GM10248 (cell line): ENCODE results near the gene SLC22A31.

ENCODE experiments used
- CTCF ChIA-PET: fragments of 300-600 bp; sonication (Branson Sonifier 250); formaldehyde crosslinking; extraction: SDS; loops from one replicate; lab custom pipeline; 2021; ENCODE audit warnings: antibody characterized with exemption; lab: Yijun Ruan, JAX
- POLR2A ChIA-PET: fragments of 350-650 bp; sonication (Branson Sonifier 250); formaldehyde crosslinking; extraction: SDS; loops from one replicate; lab custom pipeline; 2020; ENCODE audit warnings: antibody characterized with exemption; lab: Yijun Ruan, JAX
- DNase-seq: peaks from one replicate; pipeline ENCODE4 v3.0.0; 2012; ENCODE audit errors: extremely low spot score
- TF ChIP-seq, protein P1 (sequence below): IDR thresholded peaks from 2 replicates; pipeline ENCODE4 v1.5.1; 2012; ENCODE audit warnings: mild to moderate bottlenecking, low read depth; ENCODE audit errors: extremely low read depth, missing control alignments, control extremely low read depth

Gene SLC22A31

DNA sequence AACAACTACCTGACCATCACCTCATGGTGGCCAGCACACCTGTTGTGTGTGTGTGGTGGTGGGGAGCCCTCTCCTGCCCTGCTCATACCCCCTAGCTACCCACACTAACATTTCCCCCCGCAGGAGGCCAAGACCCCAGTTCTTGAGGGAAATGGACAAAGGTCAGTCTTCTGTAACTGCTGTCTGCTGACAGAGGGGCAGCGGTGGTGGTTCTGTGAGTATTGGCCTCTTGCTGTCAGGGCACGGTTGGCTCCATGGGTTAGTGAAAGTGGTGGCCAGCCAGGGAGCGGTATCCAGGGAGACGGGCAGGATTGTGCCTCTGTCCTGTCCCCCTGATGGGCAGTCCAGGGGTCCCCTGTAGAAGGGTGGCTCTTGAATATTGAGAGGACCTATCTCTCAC is 43.3 kb upstream of the SLC22A31 start:
- CTCF ChIA-PET: interaction anchor here (1.0 kb wide), 1 partner anchor 28 kb away, joined by 3 read pairs; no protein-coding TSS in a partner anchor

DNA sequence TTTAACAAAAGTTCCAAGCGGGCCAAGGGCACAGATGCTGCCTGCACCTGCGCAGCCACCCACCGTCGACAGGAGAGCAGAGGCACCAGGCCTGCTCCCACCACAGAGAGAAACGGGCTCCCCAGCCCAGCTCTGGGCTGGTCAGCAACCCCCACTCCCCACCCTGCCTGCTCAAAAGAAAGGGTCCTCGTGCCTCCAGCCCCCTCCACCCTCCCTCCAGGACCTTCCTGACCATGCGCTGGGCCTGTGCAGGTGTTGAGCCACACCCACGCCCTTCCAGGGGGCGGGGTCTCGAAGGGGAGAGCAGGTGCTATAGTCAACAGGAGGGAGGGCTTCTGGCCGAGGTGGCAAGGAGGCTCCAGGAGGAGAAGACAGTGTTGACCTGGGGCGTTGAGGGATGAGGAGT is 42.5 kb upstream of the SLC22A31 start:
- ChIA-PET CTCF (interaction anchor here (1.0 kb wide), 1 partner anchor 27 kb away, joined by 3 read pairs; no protein-coding TSS in a partner anchor), POLR2A (interaction anchor here (0.6 kb wide), 1 partner anchor 726 kb away, joined by 3 read pairs; no protein-coding TSS in a partner anchor)
- TF ChIP-seq, protein P1, sequence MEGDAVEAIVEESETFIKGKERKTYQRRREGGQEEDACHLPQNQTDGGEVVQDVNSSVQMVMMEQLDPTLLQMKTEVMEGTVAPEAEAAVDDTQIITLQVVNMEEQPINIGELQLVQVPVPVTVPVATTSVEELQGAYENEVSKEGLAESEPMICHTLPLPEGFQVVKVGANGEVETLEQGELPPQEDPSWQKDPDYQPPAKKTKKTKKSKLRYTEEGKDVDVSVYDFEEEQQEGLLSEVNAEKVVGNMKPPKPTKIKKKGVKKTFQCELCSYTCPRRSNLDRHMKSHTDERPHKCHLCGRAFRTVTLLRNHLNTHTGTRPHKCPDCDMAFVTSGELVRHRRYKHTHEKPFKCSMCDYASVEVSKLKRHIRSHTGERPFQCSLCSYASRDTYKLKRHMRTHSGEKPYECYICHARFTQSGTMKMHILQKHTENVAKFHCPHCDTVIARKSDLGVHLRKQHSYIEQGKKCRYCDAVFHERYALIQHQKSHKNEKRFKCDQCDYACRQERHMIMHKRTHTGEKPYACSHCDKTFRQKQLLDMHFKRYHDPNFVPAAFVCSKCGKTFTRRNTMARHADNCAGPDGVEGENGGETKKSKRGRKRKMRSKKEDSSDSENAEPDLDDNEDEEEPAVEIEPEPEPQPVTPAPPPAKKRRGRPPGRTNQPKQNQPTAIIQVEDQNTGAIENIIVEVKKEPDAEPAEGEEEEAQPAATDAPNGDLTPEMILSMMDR: no peak
- no peak for DNase-seq

More for the DNA sequence above, 43.3 kb upstream of the SLC22A31 start:
- DNase-seq: no peak
- TF ChIP-seq, protein P1: no peak
- POLR2A ChIA-PET: no interaction called here

DNA sequence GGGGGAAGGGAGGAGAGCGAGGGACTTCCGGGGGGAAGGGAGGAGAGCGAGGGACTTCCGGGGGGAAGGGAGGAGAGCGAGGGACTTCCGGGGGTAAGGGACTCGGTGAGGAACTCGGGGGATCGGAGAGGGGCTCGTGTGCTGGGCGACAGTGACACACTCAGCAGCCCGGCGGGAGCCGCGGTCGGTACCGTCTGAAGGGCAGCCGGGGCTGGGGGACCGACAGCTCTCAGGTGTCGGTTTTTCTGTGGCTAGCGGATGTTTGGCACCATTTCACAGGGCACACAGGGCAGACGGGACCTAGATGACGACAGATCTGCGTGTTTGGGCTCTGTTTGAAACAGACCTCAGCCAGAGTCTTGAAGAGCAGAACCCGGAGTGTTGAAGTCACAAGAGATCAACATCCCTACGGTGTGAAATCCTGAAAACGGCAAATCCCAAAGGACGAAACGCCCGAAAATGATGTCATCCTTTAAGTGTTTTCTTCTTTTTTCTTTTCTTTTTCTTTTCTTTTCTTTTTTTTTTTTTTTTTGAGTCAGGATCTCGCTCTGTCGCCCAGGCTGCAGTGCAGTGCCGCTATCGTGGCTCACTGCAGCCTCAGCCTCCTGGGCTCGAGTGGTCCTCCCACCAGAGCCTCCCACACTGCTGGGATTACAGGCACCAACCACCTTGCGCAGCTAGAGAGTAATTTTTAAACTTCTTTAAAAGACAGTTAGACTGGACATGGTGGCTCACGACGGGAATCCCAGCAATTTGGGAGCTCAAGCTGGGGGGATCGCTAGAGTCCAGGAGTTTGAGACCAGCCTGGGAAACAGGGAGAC is 41.1 kb upstream of the SLC22A31 start:
- DNase-seq: peak; percentile 81
- TF ChIP-seq, protein P1: no peak
- ChIA-PET POLR2A (interaction anchor here (1.2 kb wide), 1 partner anchor 24 kb away, joined by 4 read pairs; the partner anchor contains the start of gene ZNF778), CTCF (interaction anchor here (0.9 to 2.0 kb wide), 9 partner anchors 10 to 384 kb away, joined by 3 to 11 read pairs (median 3); partner anchors contain the start of gene ZNF778)

DNA sequence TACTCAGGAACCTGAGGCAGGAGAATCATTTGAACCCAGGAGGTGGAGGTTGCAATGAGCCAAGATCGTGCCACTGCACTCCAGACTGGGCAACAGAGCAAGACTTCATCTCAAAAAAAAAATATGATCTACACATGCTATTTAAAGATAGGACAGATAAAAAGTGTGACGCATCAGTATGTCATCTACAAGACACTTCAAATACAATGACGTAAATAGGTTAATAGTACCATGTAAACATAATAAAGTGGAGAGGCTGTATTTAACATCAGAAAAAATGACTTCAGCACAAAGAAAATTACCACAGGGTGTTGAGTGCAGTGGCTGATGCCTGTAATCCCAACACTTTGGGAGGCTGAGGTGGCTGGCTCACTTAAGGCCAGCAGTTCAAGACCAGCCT is 37.4 kb upstream of the SLC22A31 start:
- TF ChIP-seq, protein P1: no peak
- ChIA-PET CTCF (no interaction called here), POLR2A (no interaction called here)
- DNase-seq: no peak

DNA sequence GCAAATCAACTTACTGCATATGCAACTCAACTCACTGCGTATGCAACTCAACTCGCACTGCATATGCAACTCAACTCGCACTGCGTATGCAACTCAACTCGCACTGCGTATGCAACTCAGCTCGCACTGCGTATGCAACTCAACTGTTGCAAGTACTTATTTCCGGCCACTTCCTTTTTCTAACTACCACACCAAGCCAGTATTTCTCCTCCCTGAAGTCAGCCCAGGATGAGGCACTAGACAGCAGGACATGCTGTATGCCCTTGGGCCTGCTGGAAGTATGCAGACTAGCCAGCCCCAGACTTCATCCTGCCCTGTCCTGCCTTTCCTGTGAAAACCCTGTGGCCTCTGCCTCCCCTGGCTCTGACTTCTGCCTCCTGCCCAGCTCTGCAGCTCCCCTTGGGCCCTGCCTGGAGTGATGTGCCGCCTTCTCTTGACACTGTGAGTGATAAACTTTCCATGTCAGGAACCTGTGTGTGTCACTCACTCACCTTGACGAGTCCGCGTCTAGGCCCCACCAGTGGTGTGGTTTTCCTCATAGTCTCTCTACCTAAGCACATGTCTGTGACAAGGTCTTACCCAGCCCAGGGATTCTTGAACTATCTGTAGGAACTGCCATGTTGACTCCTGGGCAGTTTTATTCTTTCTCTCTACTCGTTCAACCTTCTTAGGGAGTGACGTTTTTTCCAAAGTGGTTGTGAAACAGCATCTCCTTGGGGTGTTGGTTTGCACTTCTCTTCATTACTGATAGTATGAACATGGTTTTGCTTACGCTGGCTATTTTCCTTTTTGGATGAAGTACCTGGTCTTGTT is 33.5 kb upstream of the SLC22A31 start:
- TF ChIP-seq, protein P1: no peak
- DNase-seq: no peak
- POLR2A ChIA-PET: no interaction called here
- CTCF ChIA-PET: no interaction called here

DNA sequence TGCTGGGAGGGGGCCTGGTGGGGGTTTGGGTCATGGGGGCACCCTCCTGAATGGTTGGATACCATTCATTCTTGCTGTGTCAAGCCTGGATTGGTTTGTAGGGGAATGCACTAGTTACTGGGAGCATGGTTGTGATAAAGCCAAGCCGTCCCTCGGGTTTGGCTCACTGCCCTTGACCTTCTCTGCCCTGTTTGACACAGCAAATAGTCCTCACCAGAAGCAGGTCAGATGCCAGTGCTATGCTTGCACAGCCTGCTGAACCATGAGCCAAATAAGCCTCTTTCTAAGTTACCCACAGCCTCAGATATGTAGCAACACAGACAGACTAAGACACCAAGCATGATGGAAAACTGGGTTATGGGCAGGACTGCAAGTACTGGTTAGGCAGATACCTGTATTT is 31.8 kb upstream of the SLC22A31 start:
- no peak for DNase-seq
- ChIA-PET CTCF (interaction anchor here (1.5 kb wide), 1 partner anchor 8 kb away, joined by 7 read pairs; no protein-coding TSS in a partner anchor), POLR2A (interaction anchor here (0.6 kb wide), 1 partner anchor 27 kb away, joined by 4 read pairs; no protein-coding TSS in a partner anchor)
- TF ChIP-seq, protein P1: no peak
